Endothelial cell of umbilical vein (primary cell): ENCODE measurements around the gene CHMP5. TPM values are rescaled to one million over a fixed set of nuclear protein-coding genes. Genes with fewer than 3 reads are reported as not detected.

Source experiments
- BruUV-seq: library from RNA; stranded (reverse); fragments of 400-500 nt; replicated peaks from 2 replicates; lab custom pipeline; 2021; lab: Mats Ljungman, UMichigan
- CTCF ChIA-PET: fragments of 300-600, 350-600 bp; sonication (Branson Sonifier 250); formaldehyde crosslinking; loops from one replicate; lab custom pipeline; 2021; ENCODE audit warnings: antibody characterized with exemption, inconsistent platforms; lab: Charles Lee
- POLR2A ChIA-PET: fragments of 300-600, 350-600 bp; sonication (Branson Sonifier 250); formaldehyde crosslinking; loops from one replicate; lab custom pipeline; 2021; ENCODE audit warnings: antibody characterized with exemption, inconsistent platforms; lab: Charles Lee
- DNase-seq: peaks from one replicate; pipeline ENCODE4 v3.0.0-alpha.2; 2011; ENCODE audit warnings: low read depth, low spot score
- FAIRE-seq: peaks from 2 replicates; lab custom pipeline; 2011; peaks lifted over from hg19 to GRCh38; lab: Jason Lieb, UNC
- H2AFZ ChIP-seq: 2 replicates; pipeline ENCODE4 v1.6.0; 2012; ENCODE audit warnings: low read depth, low read length, control low read depth, inconsistent platforms
- H3K27ac ChIP-seq: 2 replicates; pipeline ENCODE4 v1.5.1; 2011; ENCODE audit warnings: low read depth, mild to moderate bottlenecking, control low read depth, low read length, moderate library complexity; ENCODE audit not compliant: insufficient read depth
- H3K27me3 ChIP-seq, 2 experiments: 2 replicates each; pipeline versions ENCODE4 v1.6.0 to v1.6.1; 2011; ENCODE audit warnings: low read length in 2 of 2, mixed read lengths in 1 of 2; ENCODE audit not compliant: control insufficient read depth in 2 of 2, insufficient read depth in 2 of 2
- H3K36me3 ChIP-seq, 2 experiments: 2 replicates in 1 of 2; 3 replicates in 1 of 2; pipeline ENCODE4 v1.5.1; 2011; ENCODE audit warnings: low read length in 2 of 2, mild to moderate bottlenecking in 1 of 2, moderate library complexity in 1 of 2; ENCODE audit not compliant: control insufficient read depth in 2 of 2, insufficient read depth in 2 of 2; ENCODE audit errors: extremely low read depth in 1 of 2
- H3K4me1 ChIP-seq: 3 replicates; pipeline ENCODE4 v1.5.1; 2011; ENCODE audit warnings: mild to moderate bottlenecking, low read length; ENCODE audit not compliant: control insufficient read depth, insufficient read depth; ENCODE audit errors: extremely low read depth
- H3K4me2 ChIP-seq: 2 replicates; pipeline ENCODE4 v1.6.1; 2011; ENCODE audit warnings: low read length, control low read depth, mixed read lengths; ENCODE audit not compliant: insufficient read depth
- H3K4me3 ChIP-seq, 3 experiments: fragments of 200-600 bp in 1 of 3; sonication (generic), shearing (Covaris generic) in 1 of 3; replicated peaks in 1 of 3; 2 replicates each; pipeline ENCODE4 v1.5.1; 2011 to 2016; ENCODE audit warnings: control low read depth in 3 of 3, low read length in 3 of 3, mild to moderate bottlenecking in 2 of 3, inconsistent platforms in 1 of 3, low read depth in 1 of 3, moderate library complexity in 1 of 3; ENCODE audit not compliant: insufficient read depth in 1 of 3
- H3K79me2 ChIP-seq: 2 replicates; pipeline ENCODE4 v1.6.0; 2012; ENCODE audit warnings: low read length, inconsistent platforms; ENCODE audit not compliant: control insufficient read depth, insufficient read depth
- H3K9ac ChIP-seq: replicated peaks from 2 replicates; pipeline ENCODE3; 2011; ENCODE audit warnings: low read length, control low read depth; ENCODE audit not compliant: insufficient read depth; ENCODE audit errors: extremely low read depth
- H3K9me1 ChIP-seq: replicated peaks from 3 replicates; pipeline ENCODE4 v1.6.0; 2011; ENCODE audit warnings: mild to moderate bottlenecking, low read length; ENCODE audit not compliant: control insufficient read depth, insufficient read depth; ENCODE audit errors: extremely low read depth
- H3K9me3 ChIP-seq: replicated peaks from 2 replicates; pipeline ENCODE4 v1.5.1; 2012; ENCODE audit warnings: low read length, inconsistent platforms; ENCODE audit not compliant: control insufficient read depth, insufficient read depth
- H4K20me1 ChIP-seq: replicated peaks from 2 replicates; pipeline ENCODE3; 2011; ENCODE audit warnings: mild to moderate bottlenecking, low read length; ENCODE audit not compliant: control insufficient read depth, insufficient read depth; ENCODE audit errors: extremely low read depth
- EZH2 ChIP-seq: IDR thresholded peaks from 2 replicates; pipeline ENCODE4 v1.6.1; 2012; ENCODE audit warnings: borderline replicate concordance, low read depth, mild to moderate bottlenecking, moderate library complexity, low read length, inconsistent platforms; ENCODE audit not compliant: severe bottlenecking
- FOS ChIP-seq: IDR thresholded peaks from 2 replicates; pipeline ENCODE4 v1.6.1; 2011; ENCODE audit warnings: mild to moderate bottlenecking, low read length, moderate library complexity, borderline replicate concordance; ENCODE audit not compliant: insufficient read depth
- GATA2 ChIP-seq: IDR thresholded peaks from 2 replicates; pipeline ENCODE4 v1.7.0; 2011; ENCODE audit warnings: low read depth, mild to moderate bottlenecking, moderate library complexity, mixed read lengths, low read length; ENCODE audit not compliant: insufficient read length, insufficient read depth
- JUN ChIP-seq: IDR thresholded peaks from 2 replicates; pipeline ENCODE4 v1.6.1; 2011; ENCODE audit warnings: borderline replicate concordance, low read depth; ENCODE audit not compliant: insufficient read length, insufficient read depth
- MAX ChIP-seq: IDR thresholded peaks from 2 replicates; pipeline ENCODE4 v1.6.1; 2011; ENCODE audit not compliant: insufficient read depth, insufficient read length
- MYC ChIP-seq: IDR thresholded peaks from one replicate; pipeline ENCODE4 v1.6.1; 2011; ENCODE audit warnings: mild to moderate bottlenecking, low read depth, low read length
- POLR2A ChIP-seq: IDR thresholded peaks from 2 replicates; pipeline ENCODE4 v1.6.1; 2012; ENCODE audit warnings: low read depth, mild to moderate bottlenecking, control low read depth, low read length
- POLR2AphosphoS5 ChIP-seq: IDR thresholded peaks from 2 replicates; pipeline ENCODE4 v1.6.1; 2012; ENCODE audit warnings: low read depth, mild to moderate bottlenecking, control low read depth, low read length, moderate library complexity; ENCODE audit not compliant: insufficient read depth
- dilution Hi-C: fragments of 300-500 bp; cut with MboI; formaldehyde crosslinking; loops from one replicate; pipeline ENCODE4 v1.15.0; 2019; ENCODE audit warnings: low sequenced_read_pairs; ENCODE audit not compliant: extremely low pct_ligation_motif_present
- intact Hi-C: fragments of 100-400 bp; cut with micrococcal nuclease; formaldehyde crosslinking; loops from one replicate; pipeline ENCODE4 v1.10.0; 2022
- polyA plus RNA-seq, 4 experiments: library from polyadenylated mRNA; depleted of rRNA in 3 of 4; stranded (reverse) in 3 of 4; unstranded in 1 of 4; fragments of >200 nt; gene quantifications; 2 replicates each; pipeline versions ENCODE4 v1.2.1 to v1.2.3, GENCODE V29; 2011 to 2012; ENCODE audit warnings: missing spikeins in 1 of 4
- total RNA-seq: library from RNA; stranded (reverse); gene quantifications from 2 replicates; pipeline ENCODE4 v1.2.3, GENCODE V29; 2021
- TF ChIP-seq, protein P1 (sequence below), 2 donors: IDR thresholded peaks; 1 replicate in 1 of 2; 2 replicates in 1 of 2; pipeline ENCODE4 v1.5.1; 2011; ENCODE audit warnings: low read length in 2 of 2, mild to moderate bottlenecking in 2 of 2, moderate library complexity in 2 of 2, control low read depth in 1 of 2, inconsistent platforms in 1 of 2, low read depth in 1 of 2; ENCODE audit not compliant: insufficient read depth in 1 of 2; ENCODE audit errors: extremely low read depth in 1 of 2

Gene CHMP5
- total and polyA plus RNA-seq, 2 donors (not counting 3 experiments of a cell fraction or from before 2014, with no cell fraction given), result 33.2 to 55.8 TPM

DNA sequence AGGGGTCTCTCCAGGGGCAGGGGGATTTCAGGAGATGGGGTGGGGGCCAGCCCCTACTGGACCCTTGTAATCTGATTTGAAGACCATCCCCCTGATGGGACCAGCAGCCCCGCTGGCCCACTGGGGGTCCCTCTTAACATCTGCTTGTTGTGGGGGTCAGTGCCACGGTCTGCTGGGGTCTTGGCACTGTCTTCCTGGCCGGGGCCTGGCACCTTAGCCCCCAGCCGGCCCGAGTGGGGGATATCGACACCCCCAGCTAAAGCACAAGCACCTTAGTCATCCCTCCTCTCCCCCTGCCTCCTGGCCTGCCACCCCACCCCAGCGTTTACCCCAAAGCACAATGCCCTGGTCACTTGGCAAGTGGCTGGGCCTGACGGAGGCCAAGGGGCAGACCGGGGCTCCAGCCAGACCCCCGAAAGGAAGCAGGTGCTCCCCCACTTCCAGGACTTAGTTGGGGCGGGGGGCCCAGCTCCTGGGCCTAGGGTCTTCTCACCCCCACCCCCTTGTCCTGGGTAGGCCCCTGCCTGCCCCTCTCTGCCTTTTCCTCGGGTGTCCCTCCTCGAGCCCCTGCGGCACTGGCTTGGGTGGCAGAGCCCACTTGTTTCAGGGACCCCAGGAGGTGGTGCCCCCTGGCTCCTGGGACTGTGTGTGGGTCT is 24.1 kb downstream of the CHMP5 start:
- Histone ChIP-seq H3K36me3 (no peaks in the 10 kb centered on the region), H3K4me2 (no peak overlapping the region), H3K9me3 (no peaks in the 10 kb centered on the region), H2AFZ (no peak overlapping the region), H3K4me3 (no peak overlapping the region), H3K79me2 (peaks cover 28% of the 10 kb centered on the region), H3K27me3 (no peaks in the 10 kb centered on the region), H3K27ac (no peak overlapping the region), H3K9ac (no peak overlapping the region), H3K9me1 (no peaks in the 10 kb centered on the region), H4K20me1 (no peaks in the 10 kb centered on the region), H3K4me1 (peaks cover 13% of the 10 kb centered on the region)
- intact Hi-C loops, result loop anchor here (5.0 kb wide), 3 partner anchors 63 to 433 kb away; partner anchors contain the start of gene AQP7
- BruUV-seq, result no TSS peak
- no peak for DNase-seq
- no peak for TF ChIP-seq POLR2AphosphoS5
- no peak for TF ChIP-seq GATA2
- no peak for TF ChIP-seq JUN
- TF ChIP-seq MYC, result no peak
- TF ChIP-seq, protein P1, sequence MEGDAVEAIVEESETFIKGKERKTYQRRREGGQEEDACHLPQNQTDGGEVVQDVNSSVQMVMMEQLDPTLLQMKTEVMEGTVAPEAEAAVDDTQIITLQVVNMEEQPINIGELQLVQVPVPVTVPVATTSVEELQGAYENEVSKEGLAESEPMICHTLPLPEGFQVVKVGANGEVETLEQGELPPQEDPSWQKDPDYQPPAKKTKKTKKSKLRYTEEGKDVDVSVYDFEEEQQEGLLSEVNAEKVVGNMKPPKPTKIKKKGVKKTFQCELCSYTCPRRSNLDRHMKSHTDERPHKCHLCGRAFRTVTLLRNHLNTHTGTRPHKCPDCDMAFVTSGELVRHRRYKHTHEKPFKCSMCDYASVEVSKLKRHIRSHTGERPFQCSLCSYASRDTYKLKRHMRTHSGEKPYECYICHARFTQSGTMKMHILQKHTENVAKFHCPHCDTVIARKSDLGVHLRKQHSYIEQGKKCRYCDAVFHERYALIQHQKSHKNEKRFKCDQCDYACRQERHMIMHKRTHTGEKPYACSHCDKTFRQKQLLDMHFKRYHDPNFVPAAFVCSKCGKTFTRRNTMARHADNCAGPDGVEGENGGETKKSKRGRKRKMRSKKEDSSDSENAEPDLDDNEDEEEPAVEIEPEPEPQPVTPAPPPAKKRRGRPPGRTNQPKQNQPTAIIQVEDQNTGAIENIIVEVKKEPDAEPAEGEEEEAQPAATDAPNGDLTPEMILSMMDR (IDR thresholded peaks at IDR 0.05; ENCODE audit: extremely low read depth in 1 of 2, insufficient read depth in 1 of 2, low read depth in 1 of 2, low read length in 2 of 2), result no peak
- TF ChIP-seq POLR2A, result no peak
- no peak for TF ChIP-seq EZH2
- no peak for TF ChIP-seq MAX
- no peak for TF ChIP-seq FOS
- dilution Hi-C loops, result no loop called here
- ChIA-PET CTCF (interaction anchor here (1.8 to 2.8 kb wide), 2 partner anchors 126 to 164 kb away, joined by 16 to 31 read pairs; no protein-coding TSS in a partner anchor), POLR2A (no interaction called here)
- no peak for FAIRE-seq
